Measurements from ENCODE around the gene SH2D2A.

The SH2D2A gene

GRCh38 chr1:156794506-156795373 is 21.9 kb downstream of the SH2D2A start:
- Histone ChIP-seq H3K4me2 (ENCODE audit: low read length) (no peak overlapping the region), H3K36me3 (ENCODE audit: control insufficient read depth, insufficient read depth, low read length) (no peaks in the 10 kb centered on the region), H3K27ac (no peak overlapping the region), H3K4me1 (no peaks in the 10 kb centered on the region), H3K27me3 (ENCODE audit: control insufficient read depth, insufficient read depth, low read length) (no peaks in the 10 kb centered on the region), H3K9ac (no peak overlapping the region), H3K79me2 (no peaks in the 10 kb centered on the region), H2AFZ (no peak overlapping the region), H3K9me3 (ENCODE audit: control insufficient read depth, low read length) (no peaks in the 10 kb centered on the region), H3K4me3 (ENCODE audit: low read depth, low read length) (no peak overlapping the region)
- TF ChIP-seq CTCF (IDR thresholded peaks at IDR 0.05) = no peak

- TF ChIP-seq CTCF (IDR thresholded peaks at IDR 0.05) = no peak
- H3K4me2 ChIP-seq (ENCODE audit: low read length) = no peak overlapping the region
- H3K9ac ChIP-seq = no peak overlapping the region
- no peaks in the 10 kb centered on the region for H3K4me1 ChIP-seq
- H3K27ac ChIP-seq = no peak overlapping the region
- no peaks in the 10 kb centered on the region for H3K9me3 ChIP-seq (ENCODE audit: control insufficient read depth, low read length)
- no peaks in the 10 kb centered on the region for H3K79me2 ChIP-seq
- H3K36me3 ChIP-seq (ENCODE audit: control insufficient read depth, insufficient read depth, low read length) = no peaks in the 10 kb centered on the region
- no peak overlapping the region for H3K4me3 ChIP-seq (ENCODE audit: low read depth, low read length)
- H2AFZ ChIP-seq = no peak overlapping the region
- H3K27me3 ChIP-seq (ENCODE audit: control insufficient read depth, insufficient read depth, low read length) = no peaks in the 10 kb centered on the region
These were observed 26.9 kb downstream of the SH2D2A start for GRCh38 chr1:156789621-156790318.

- Histone ChIP-seq H3K27ac (no peak overlapping the region), H3K79me2 (peaks cover 8% of the 10 kb centered on the region), H3K27me3 (ENCODE audit: control insufficient read depth, insufficient read depth, low read length) (no peaks in the 10 kb centered on the region), H3K9me3 (ENCODE audit: control insufficient read depth, low read length) (no peaks in the 10 kb centered on the region), H3K36me3 (ENCODE audit: control insufficient read depth, insufficient read depth, low read length) (no peaks in the 10 kb centered on the region), H2AFZ (no peak overlapping the region), H3K4me3 (ENCODE audit: low read depth, low read length) (no peak overlapping the region), H3K4me2 (ENCODE audit: low read length) (no peak overlapping the region), H3K4me1 (no peaks in the 10 kb centered on the region), H3K9ac (no peak overlapping the region)
- TF ChIP-seq CTCF (IDR thresholded peaks at IDR 0.05) = no peak
These were observed 28.5 kb downstream of the SH2D2A start for GRCh38 chr1:156788136-156788535.

GRCh38 chr1:156786640-156787039 is 30.0 kb downstream of the SH2D2A start:
- Histone ChIP-seq H3K36me3 (ENCODE audit: control insufficient read depth, insufficient read depth, low read length) (no peaks in the 10 kb centered on the region), H3K9ac (no peak overlapping the region), H3K4me1 (no peaks in the 10 kb centered on the region), H3K4me3 (ENCODE audit: low read depth, low read length) (no peak overlapping the region), H2AFZ (no peak overlapping the region), H3K27ac (no peak overlapping the region), H3K9me3 (ENCODE audit: control insufficient read depth, low read length) (no peaks in the 10 kb centered on the region), H3K4me2 (ENCODE audit: low read length) (no peak overlapping the region), H3K79me2 (peaks cover 14% of the 10 kb centered on the region), H3K27me3 (ENCODE audit: control insufficient read depth, insufficient read depth, low read length) (no peaks in the 10 kb centered on the region)
- TF ChIP-seq CTCF (IDR thresholded peaks at IDR 0.05) = no peak
